Measurements from ENCODE around the gene NAP1L1. TPM values are rescaled to one million over a fixed set of nuclear protein-coding genes. Genes with fewer than 3 reads are reported as not detected.
A peak's percentile ranks its signal among the peaks of the same experiment; 100 is the strongest.

The NAP1L1 gene
- total RNA-seq, 1 experiment from 2014 or later: 493 TPM

- CTCF ChIA-PET: interaction anchor here (1.2 to 1.4 kb wide), 2 partner anchors 11 to 419 kb away, joined by 3 read pairs; partner anchors contain the start of gene PHLDA1
- no peak for TF ChIP-seq CTCF (IDR thresholded peaks at IDR 0.05; ENCODE audit: unreplicated experiment)
- Mint-ChIP-seq H3K36me3 (ENCODE audit: insufficient read depth, unreplicated experiment) (peaks cover 45% of the 10 kb centered on the region), H3K27me3 (ENCODE audit: insufficient read depth, unreplicated experiment) (no peaks in the 10 kb centered on the region), H3K4me1 (ENCODE audit: insufficient read depth, unreplicated experiment) (peaks cover 6% of the 10 kb centered on the region), H3K27ac (ENCODE audit: low read depth, unreplicated experiment) (no peak overlapping the region), H3K4me3 (ENCODE audit: unreplicated experiment) (no peak overlapping the region), H3K9me3 (ENCODE audit: unreplicated experiment) (no peaks in the 10 kb centered on the region)
- DNase-seq (ENCODE audit: unreplicated experiment): no peak
- POLR2A ChIA-PET: interaction anchor here (2.2 kb wide), 1 partner anchor 10 kb away, joined by 10 read pairs; the partner anchor contains the start of gene PHLDA1
- BruUV-seq (replicated peaks): no TSS peak
- intact Hi-C loops (cut with micrococcal nuclease): no loop called here
Observed at GRCh38 chr12:76042147-76042546, 42.3 kb downstream of the NAP1L1 start.

- Mint-ChIP-seq H3K36me3 (ENCODE audit: insufficient read depth, unreplicated experiment) (peaks cover 38% of the 10 kb centered on the region), H3K27ac (ENCODE audit: low read depth, unreplicated experiment) (no peak overlapping the region), H3K9me3 (ENCODE audit: unreplicated experiment) (no peaks in the 10 kb centered on the region), H3K27me3 (ENCODE audit: insufficient read depth, unreplicated experiment) (no peaks in the 10 kb centered on the region), H3K4me1 (ENCODE audit: insufficient read depth, unreplicated experiment) (peaks cover 6% of the 10 kb centered on the region), H3K4me3 (ENCODE audit: unreplicated experiment) (no peak overlapping the region)
- POLR2A ChIA-PET: interaction anchor here (0.6 to 2.2 kb wide), 5 partner anchors 9 to 32 kb away, joined by 3 to 10 read pairs (median 3); partner anchors contain the start of gene PHLDA1
- CTCF ChIA-PET: interaction anchor here (0.9 to 5.7 kb wide), 5 partner anchors 10 to 514 kb away, joined by 3 to 42 read pairs (median 3); partner anchors contain the start of gene PHLDA1
- intact Hi-C loops (cut with micrococcal nuclease): no loop called here
- DNase-seq (ENCODE audit: unreplicated experiment): no peak
- BruUV-seq (replicated peaks): no TSS peak
- no peak for TF ChIP-seq CTCF (IDR thresholded peaks at IDR 0.05; ENCODE audit: unreplicated experiment)
Observed at GRCh38 chr12:76041406-76041805, 43.1 kb downstream of the NAP1L1 start.

GRCh38 chr12:76040461-76040860 lies 44.0 kb downstream of the NAP1L1 start:
- no TSS peak for BruUV-seq (replicated peaks)
- DNase-seq (ENCODE audit: unreplicated experiment): no peak
- peaks cover 30% of the 10 kb centered on the region for H3K36me3 Mint-ChIP-seq (ENCODE audit: insufficient read depth, unreplicated experiment)
- no peaks in the 10 kb centered on the region for H3K9me3 Mint-ChIP-seq (ENCODE audit: unreplicated experiment)
- no peak overlapping the region for H3K4me3 Mint-ChIP-seq (ENCODE audit: unreplicated experiment)
- no peak for TF ChIP-seq CTCF (IDR thresholded peaks at IDR 0.05; ENCODE audit: unreplicated experiment)
- intact Hi-C loops (cut with micrococcal nuclease): no loop called here
- CTCF ChIA-PET: interaction anchor here (0.6 to 5.7 kb wide), 6 partner anchors 198 to 513 kb away, joined by 3 to 42 read pairs (median 4); partner anchors contain the start of gene BBS10
- peak overlapping the region; percentile 23 for H3K27ac Mint-ChIP-seq (ENCODE audit: low read depth, unreplicated experiment)
- POLR2A ChIA-PET: interaction anchor here (0.6 to 2.2 kb wide), 6 partner anchors 9 to 507 kb away, joined by 3 to 10 read pairs (median 3); partner anchors contain the start of gene PHLDA1
- peaks cover 12% of the 10 kb centered on the region for H3K4me1 Mint-ChIP-seq (ENCODE audit: insufficient read depth, unreplicated experiment)
- H3K27me3 Mint-ChIP-seq (ENCODE audit: insufficient read depth, unreplicated experiment): no peaks in the 10 kb centered on the region

- Mint-ChIP-seq H3K9me3 (ENCODE audit: unreplicated experiment) (no peaks in the 10 kb centered on the region), H3K27ac (ENCODE audit: low read depth, unreplicated experiment) (peak overlapping the region; percentile 62), H3K36me3 (ENCODE audit: insufficient read depth, unreplicated experiment) (peaks cover 13% of the 10 kb centered on the region), H3K4me1 (ENCODE audit: insufficient read depth, unreplicated experiment) (peaks cover 25% of the 10 kb centered on the region), H3K27me3 (ENCODE audit: insufficient read depth, unreplicated experiment) (no peaks in the 10 kb centered on the region), H3K4me3 (ENCODE audit: unreplicated experiment) (no peak overlapping the region)
- ChIA-PET POLR2A (interaction anchor here (1.3 to 1.5 kb wide), 4 partner anchors 221 to 511 kb away, joined by 3 to 6 read pairs (median 4); no protein-coding TSS in a partner anchor), CTCF (interaction anchor here (0.7 to 11.6 kb wide), 12 partner anchors 9 to 553 kb away, joined by 3 to 117 read pairs (median 4); partner anchors contain the start of gene BBS10)
- no peak for DNase-seq (ENCODE audit: unreplicated experiment)
- intact Hi-C loops (cut with micrococcal nuclease): loop anchor here (10.0 kb wide), 3 partner anchors 313 to 547 kb away; no protein-coding TSS in a partner anchor
- no TSS peak for BruUV-seq (replicated peaks)
- TF ChIP-seq CTCF (IDR thresholded peaks at IDR 0.05; ENCODE audit: unreplicated experiment): no peak
Observed at GRCh38 chr12:76038176-76038575, 46.3 kb downstream of the NAP1L1 start.

All from MCF 10A (cell line).